Uterus (tissue), 2 donors: ENCODE data around the gene ZFYVE1.

Source experiments
- CTCF ChIP-seq, 4 experiments: fragments of 200-600 bp in 2 of 4; fragments of 450-650 bp in 2 of 4; sonication (generic) in 2 of 4; IDR thresholded peaks; one replicate each; pipeline ENCODE4 v1.5.1; 2016 to 2019; ENCODE audit warnings: antibody characterized with exemption in 4 of 4, mild to moderate bottlenecking in 2 of 4, moderate library complexity in 1 of 4
- POLR2A ChIP-seq, 2 donors: fragments of 450-650 bp; IDR thresholded peaks; one replicate each; pipeline ENCODE4 v1.6.1; 2016; ENCODE audit warnings: antibody characterized with exemption in 2 of 2, mild to moderate bottlenecking in 1 of 2, moderate library complexity in 1 of 2

DNA sequence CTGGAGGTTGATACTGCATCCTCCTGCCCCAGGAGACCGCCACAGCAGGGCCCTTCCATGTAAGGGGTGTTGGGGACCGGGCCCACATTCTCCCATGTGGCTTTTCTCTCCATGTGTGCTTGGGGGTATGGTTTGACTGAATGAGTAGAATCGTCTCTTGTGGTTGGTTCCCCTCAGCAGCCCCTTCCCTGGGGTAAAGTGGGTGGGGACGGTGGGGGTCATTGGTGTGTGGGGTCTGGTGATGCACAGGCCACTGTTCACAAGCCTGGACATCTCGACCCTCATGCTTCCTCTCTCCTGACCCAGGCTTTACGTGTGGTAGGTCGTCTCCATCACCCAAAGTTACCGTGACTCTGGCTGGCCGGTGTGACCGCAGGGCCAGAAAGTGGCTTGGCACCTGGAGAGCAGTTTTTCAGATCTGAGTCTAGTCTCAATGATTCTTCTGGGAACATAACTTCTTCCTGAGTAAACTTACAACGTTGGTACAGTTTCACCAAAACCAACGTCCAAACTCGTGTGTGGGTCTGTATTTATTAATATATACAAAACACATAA lies 83.0 kb downstream of the ZFYVE1 start:
- no peak for TF ChIP-seq CTCF (IDR thresholded peaks at IDR 0.05)
- no peak for TF ChIP-seq POLR2A (IDR thresholded peaks at IDR 0.05)
